GM19193 (cell line): Measurements from ENCODE around the gene TMA7.

Experiments
- POLR2A ChIP-seq: IDR thresholded peaks from 4 replicates; pipeline ENCODE4 v1.6.1; 2011; ENCODE audit not compliant: insufficient read depth, insufficient read length; ENCODE audit errors: extremely low read depth

Gene TMA7

DNA sequence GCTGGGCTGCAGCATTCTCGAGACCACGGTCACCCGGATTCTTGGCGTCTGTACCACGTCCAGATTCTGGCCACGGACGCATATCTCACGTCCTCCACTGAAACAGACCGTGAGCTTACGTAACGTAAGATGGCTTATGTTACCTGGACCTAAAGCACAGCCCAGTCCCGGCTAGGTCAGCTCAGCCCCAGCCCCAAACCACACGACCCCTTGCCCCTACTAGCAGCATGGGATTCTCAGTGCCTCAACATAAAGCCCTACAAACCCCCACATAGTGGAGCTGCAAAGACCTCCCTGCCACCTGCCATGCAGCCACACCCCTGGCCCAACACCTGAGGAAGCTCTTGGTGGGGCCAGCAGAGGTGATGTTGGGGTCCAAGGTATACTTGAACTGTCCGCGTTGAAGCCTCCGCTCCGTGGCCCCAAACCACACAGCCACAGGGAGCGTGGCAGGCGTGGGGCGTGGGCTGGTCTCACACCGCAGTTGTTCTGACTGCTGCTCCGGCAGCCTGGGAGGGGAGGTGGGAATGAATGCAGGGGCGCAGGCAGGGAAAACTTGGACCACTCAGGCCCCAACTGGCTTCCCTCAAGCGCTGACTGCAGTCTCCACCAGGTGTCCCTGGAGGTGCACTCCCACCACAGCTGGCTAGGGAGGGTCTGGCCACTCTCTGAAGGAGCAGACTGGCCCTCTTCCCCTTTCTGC, 24.7 kb upstream of the TMA7 start:
- no peak for TF ChIP-seq POLR2A

DNA sequence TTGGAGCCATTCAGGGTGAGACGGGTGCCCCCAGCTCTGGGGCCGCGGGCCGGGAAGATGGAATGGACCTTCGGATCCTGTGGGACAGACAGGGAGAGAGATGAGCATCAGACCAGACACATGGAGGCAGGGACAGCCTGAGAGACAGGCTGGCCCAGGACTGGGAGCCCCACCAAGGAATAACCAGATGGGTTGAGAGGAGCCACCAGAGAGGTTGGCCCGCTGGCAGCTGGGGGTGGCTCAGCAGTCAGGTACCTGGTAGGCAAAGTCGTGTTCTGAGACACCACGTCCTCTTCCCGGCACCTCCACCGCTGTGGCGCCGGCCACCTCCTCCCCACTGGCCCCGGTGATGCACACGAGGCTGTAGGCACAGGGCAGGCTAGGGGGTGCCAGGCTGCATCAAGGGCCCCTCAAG, 24.0 kb upstream of the TMA7 start:
- no peak for TF ChIP-seq POLR2A

DNA sequence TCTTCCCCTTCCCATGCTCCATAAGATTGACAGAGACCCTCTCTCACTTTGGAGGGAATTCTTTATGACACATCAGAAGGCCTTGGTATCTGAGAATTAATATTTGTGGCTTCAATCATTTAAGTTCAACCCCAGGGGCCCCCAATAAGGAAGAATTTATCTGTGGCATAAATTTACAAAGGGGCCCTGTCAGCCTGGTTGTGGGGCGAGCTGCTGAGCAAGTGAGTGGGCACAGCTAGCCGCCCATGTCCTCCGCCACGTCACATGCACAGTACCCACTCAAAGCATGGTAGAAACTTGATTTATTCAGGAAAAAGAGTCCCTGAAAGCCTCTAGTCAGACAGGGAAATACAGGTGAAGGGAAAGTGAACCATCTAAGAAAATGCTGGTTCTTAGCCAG, 23.5 kb upstream of the TMA7 start:
- TF ChIP-seq POLR2A = no peak

DNA sequence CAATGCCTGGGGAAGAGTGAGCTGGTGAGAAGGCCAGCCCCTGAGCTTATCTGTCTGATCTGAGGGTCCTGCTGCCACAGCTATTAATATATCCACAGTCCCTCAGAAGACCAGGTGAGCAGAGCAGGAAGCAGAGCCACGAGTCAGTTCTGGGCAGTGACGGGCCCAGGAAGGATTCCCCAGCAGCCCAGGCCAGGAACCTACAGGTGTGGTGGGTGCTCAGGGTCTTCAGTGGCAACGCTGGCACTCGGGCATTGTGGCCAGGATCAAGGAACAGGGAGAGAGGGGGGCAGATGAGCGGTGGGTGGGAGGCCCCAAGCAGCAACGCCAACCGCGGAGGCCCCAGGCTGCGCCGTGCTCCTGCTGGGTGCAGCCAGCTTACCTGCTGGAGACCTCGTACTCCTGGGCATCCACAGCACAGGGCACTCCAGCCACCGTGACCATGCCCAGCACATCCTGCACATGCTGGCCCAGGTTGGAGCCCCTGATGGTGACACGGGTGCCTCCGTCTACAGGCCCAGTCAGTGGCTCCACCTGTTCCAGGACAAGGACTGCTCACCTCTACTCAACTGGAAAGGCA, 22.4 kb upstream of the TMA7 start:
- no peak for TF ChIP-seq POLR2A

DNA sequence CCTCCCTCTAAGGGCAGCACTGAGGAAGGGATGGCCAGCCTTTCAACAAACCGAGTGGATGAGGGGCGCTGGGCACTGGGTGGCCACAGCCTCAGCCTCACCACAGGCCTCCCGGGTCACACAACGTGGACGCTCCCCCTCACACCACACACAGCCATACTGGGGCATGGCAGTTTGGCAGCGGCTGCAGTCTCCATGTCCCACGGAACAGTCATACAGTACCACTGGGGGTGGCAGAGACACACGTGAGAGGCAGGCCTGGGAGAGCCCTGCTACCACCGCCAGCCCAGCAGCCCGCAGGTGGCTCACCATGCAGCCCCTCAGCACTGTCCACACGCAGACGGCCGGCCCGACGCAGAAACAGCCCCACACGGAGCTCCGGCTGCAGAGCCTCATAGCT, 21.9 kb upstream of the TMA7 start:
- no peak for TF ChIP-seq POLR2A

DNA sequence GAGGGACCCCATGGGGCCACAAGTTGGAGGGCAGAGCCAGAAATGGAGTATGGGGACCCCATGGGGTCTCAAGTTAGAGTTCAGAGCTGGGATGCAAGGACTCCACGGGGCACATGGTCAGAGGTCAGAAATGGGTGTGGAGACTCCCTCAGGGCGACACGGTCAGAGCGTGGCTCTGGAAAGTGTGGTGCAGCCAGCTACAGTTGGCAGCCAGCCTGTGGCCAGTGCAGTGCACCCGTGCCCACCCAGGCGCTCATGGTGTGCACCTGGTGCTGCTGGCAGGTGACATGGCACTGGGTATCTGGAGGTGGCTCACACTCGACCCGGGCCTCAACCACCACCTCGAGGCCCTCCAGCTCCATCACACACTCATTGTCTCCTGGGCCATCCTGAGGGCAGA, 21.4 kb upstream of the TMA7 start:
- TF ChIP-seq POLR2A = no peak

DNA sequence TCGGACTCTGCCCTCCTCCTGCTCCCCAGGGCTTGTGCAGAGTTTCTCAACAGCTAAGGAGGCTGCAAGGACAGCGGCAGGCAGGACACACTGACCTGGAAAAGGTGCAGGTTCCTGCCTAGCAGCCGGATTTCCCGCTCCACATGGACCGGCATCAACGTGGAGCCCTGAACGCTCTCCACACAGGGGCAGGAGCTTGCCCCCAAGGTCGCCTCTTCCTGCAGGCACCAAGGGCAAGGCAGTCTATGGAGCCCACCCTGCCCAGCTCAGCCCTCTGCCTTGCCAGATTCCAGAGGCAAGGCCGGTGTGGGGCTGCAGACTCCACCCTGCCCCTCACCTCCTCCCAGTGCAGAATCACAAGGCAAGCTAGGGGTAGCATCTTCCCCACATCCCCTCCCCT, 20.9 kb upstream of the TMA7 start:
- no peak for TF ChIP-seq POLR2A

DNA sequence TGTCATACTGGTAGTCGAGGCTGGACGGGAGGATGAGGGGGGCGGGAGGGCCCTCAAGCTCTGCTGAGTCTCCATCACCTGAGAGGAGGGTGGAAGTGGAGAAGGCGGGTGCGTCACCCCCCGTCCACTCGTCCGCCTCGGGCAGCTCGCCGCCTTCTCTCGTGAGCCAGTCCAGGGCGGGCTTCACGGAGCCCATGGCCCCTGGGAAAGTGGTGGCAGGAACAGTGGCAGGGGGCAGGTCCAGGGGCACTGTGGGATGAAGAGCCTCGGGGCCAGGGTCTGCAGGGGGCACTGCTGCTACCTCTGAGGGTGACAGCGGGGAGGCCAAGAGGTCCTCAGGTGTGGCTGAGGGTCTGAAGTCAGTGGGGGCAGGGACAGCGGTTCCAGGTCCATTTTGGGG, 20.5 kb upstream of the TMA7 start:
- no peak for TF ChIP-seq POLR2A

DNA sequence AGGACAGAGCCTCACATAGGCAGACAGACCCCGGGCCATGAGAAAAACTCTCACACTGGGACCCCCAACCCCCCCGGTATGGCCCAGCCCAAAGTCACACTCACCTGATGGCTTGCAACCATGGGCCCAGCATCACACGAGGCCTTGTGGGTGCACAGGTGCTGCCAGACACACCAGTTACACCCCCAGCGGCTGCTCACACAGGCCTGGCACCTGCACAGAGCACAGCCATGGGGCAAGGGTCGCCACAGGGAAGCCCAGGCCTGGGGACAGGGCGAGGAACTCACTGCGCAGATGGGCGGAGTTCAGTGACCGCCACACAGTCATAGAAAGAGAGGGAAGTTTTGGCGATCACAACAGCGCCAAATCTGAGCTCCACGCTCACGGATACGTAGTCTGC, 19.5 kb upstream of the TMA7 start:
- TF ChIP-seq POLR2A = no peak

DNA sequence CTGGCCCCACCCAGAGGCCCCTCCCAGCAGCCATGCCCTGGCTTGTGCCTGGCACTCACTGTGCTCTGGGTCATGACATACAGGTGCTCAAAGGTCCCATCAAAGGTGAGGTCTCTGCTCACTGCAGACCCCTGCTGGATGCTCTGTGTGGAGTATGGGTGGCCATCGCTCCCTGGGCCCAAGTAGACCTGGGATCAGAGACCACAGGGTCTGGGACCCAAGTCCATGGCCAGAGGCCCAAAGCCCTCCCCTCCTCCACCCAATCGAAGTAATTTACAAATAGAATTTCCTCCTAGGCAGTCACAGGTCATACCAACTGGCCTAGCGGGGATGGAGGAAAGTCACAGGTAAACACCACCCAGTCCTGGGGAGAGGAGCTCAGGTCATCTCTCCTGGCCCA, 17.8 kb upstream of the TMA7 start:
- TF ChIP-seq POLR2A = no peak

DNA sequence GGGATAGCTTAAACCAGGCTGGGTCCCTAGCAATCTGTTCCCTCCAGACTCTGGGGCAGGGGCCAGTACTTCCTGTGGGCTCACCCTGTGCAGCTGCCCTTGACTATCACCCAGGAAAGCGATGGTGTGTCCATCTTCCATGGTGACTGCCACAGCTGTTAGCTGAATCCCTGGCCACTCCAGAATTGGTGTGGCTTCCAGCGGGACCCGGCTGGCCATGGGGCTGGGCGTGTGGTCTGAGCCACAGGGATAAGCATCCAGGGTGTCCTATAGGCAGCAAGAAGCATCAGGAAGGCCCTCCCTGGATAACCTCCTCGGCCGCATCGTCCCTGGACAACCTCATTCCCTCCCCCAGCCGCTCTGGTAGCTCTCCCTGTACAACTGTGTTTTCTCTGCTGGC, 17.4 kb upstream of the TMA7 start:
- no peak for TF ChIP-seq POLR2A

DNA sequence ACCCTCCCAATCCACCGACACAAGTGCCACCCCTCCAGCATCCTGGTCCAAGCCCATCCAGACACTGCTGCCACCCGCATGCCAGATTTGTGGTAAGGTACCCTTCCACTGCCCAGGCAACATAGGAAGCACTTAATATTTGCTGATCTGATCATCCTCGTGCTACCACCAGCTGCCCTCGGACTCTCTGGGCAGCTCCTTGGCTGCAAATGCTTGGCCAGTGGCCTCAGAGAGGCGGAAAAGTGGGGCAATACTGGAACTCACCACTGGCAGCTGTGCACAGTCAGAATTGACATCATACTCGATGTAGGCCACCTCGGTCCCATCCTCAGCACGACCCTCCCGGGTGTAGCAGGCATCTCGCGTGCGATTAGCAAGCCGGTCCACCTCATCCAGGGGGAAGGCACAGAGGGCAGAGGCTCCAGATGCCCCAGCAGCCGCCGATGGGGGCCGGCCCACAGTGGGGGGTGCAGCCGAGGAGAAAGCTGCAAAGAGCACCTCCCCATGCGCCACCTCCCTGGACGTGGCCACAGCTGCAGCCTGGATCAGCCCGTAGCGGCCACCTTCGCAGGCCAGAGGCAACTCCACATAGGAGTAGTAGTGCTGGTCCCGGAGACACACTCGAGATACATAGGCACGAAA, 16.7 kb upstream of the TMA7 start:
- TF ChIP-seq POLR2A = no peak

DNA sequence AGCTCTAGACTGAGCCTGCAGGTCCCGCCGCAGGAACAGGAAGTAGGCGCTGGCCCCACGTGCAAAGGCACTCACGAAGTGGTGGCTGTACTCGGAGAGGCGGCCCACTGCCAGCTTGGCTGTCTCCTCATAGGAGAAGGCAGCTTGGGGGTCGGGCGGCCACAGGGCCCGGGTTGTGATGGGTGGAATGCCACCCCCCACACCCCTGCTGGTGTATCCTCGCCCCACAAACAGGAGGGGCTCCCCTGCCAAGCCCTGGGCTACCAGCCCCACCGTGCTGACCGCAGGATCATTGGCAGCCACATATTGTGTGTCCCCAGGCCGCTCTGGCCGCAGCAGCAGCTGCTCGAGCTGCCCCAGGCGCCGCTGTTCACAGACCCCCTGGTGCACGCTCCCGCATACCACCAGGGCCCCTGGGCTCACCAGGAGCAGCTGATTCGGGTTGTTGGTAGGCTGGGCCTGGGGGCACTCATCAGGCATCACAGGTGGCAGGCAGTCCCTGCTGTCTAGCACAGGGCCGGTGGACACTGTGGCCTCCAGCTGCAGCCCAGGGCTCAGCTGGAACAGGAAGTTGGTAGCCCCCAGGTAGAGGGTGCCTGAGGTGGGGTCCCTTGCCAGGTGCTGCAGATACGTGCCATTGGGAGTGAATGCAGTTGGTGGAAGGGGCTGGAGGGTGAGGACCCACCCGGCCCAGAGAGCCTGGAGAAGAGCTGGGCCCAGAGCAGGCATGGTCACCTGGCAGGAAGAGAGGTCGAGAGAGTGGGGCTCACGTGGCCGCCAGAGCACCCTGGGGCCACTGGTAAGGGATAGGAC, 16.0 kb upstream of the TMA7 start:
- TF ChIP-seq POLR2A = no peak

DNA sequence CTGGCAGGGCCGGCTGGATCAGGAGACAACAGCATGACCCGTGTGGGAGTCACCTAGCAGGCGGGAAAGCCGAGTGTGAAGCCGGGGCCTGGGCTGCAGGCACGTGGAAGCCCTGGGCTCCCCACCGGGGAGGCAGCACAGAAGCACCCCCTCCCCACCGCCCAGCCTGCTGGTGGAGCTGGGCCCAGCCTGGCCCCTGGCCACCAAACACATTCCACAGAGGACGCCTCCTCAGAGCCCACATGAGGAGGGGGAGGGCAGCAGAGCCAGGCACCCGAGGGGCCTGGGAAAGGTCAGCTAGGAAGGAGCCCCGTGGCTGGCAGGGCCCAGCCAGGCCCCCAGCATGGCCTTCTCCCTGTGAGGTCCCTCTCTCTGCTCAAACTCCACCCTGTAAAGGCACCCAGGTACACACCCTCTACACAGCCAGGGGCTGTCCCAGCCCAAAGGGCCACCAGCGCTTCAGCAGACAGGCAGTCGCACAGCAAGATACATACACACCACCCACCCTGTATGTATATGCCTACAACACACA, 14.7 kb upstream of the TMA7 start:
- TF ChIP-seq POLR2A = no peak

DNA sequence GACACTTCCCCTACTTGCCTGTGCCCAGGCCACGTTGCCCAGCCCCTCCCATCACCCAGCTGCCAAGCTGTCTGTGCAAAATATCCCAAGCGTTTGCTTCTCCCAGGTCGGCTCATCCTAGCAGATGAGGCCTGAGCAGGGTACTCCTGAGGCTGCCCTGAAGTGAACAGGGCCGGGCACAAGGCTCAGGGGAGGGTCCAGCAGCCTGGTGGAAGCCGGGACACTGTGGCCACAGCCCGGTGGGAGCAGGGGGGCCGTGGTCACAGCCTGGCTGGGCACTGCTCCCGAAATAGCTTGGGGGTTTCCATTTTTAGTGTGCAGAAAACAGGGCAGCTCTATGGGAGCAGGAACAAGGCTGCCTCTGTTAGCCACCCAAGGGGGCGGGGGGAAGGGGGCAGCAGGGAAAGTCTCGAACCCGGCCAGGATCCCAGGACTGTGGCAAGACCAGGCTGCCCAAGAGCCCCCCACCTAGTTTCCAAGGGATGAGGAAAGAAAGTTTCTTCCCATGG, 13.6 kb upstream of the TMA7 start:
- no peak for TF ChIP-seq POLR2A
